GM19395 (cell line): ENCODE results near the gene SLC46A3.
"Not testable (repeated sequence)": the region's sequence is repeated elsewhere in the genome, so short reads cannot be mapped to it uniquely, and the experiment has no call there.

Experiments used
- ATAC-seq: cut with Tn5 transposase; IDR thresholded peaks from one replicate; pipeline ENCODE4 v1.9.1; 2021; ENCODE audit warnings: mild to moderate bottlenecking, moderate library complexity; ENCODE audit not compliant: unreplicated experiment

SLC46A3 gene

GRCh38 chr13:28718543-28719226, at the start of gene SLC46A3:
Gene SLC46A3, minus strand, starts transcription at chr13:28718970. Its CDS starts 972 bp downstream, at chr13:28717998.
- ATAC-seq, result peak; percentile 98

GRCh38 chr13:28763887-28764286, 45.1 kb upstream of the SLC46A3 start:
- ATAC-seq, result no peak

- no peak for ATAC-seq
Observed at GRCh38 chr13:28761586-28761985, 42.8 kb upstream of the SLC46A3 start.

- ATAC-seq, result no peak
Observed at GRCh38 chr13:28755546-28755870, 36.7 kb upstream of the SLC46A3 start.

GRCh38 chr13:28754698-28755545, 36.2 kb upstream of the SLC46A3 start:
- no peak for ATAC-seq

GRCh38 chr13:28753946-28754345, 35.2 kb upstream of the SLC46A3 start:
- ATAC-seq, result no peak

- ATAC-seq, result no peak
Observed at GRCh38 chr13:28753208-28753892, 34.6 kb upstream of the SLC46A3 start.

GRCh38 chr13:28751175-28751960, 32.6 kb upstream of the SLC46A3 start:
- ATAC-seq, result no peak

GRCh38 chr13:28750187-28751045, 31.6 kb upstream of the SLC46A3 start:
- ATAC-seq, result no peak

- ATAC-seq, result no peak
Observed at GRCh38 chr13:28747851-28748250, 29.1 kb upstream of the SLC46A3 start.

GRCh38 chr13:28746287-28746612, 27.5 kb upstream of the SLC46A3 start:
- no peak for ATAC-seq

- ATAC-seq, result no peak
Observed at GRCh38 chr13:28744656-28745055, 25.9 kb upstream of the SLC46A3 start.

GRCh38 chr13:28744091-28744536, 25.3 kb upstream of the SLC46A3 start:
- ATAC-seq, result no peak

GRCh38 chr13:28743499-28744083, 24.8 kb upstream of the SLC46A3 start:
- ATAC-seq, result no peak

- no peak for ATAC-seq
Observed at GRCh38 chr13:28743020-28743419, 24.2 kb upstream of the SLC46A3 start.

- not testable (repeated sequence) for ATAC-seq
Observed at GRCh38 chr13:28742445-28742844, 23.7 kb upstream of the SLC46A3 start.

GRCh38 chr13:28741084-28741491, 22.3 kb upstream of the SLC46A3 start:
- ATAC-seq, result no peak

GRCh38 chr13:28739376-28739775, 20.6 kb upstream of the SLC46A3 start:
- ATAC-seq, result no peak

GRCh38 chr13:28735481-28736029, 16.8 kb upstream of the SLC46A3 start:
- ATAC-seq, result no peak
